ENCODE measurements around the gene SLC8A1.
A peak's percentile ranks its signal among the peaks of the same experiment; 100 is the strongest.

The SLC8A1 gene

GRCh38 chr2:40260437-40260836 lies 191.5 kb downstream of the SLC8A1 start:
- DNase-seq: no peak

GRCh38 chr2:40259900-40260299 lies 192.0 kb downstream of the SLC8A1 start:
- no peak for DNase-seq

- no peak for DNase-seq
Observed at GRCh38 chr2:40258135-40258457, 193.8 kb downstream of the SLC8A1 start.

GRCh38 chr2:40257340-40258134 lies 194.4 kb downstream of the SLC8A1 start:
- peak in 1 of 2 donors; percentile 4 for DNase-seq

- no peak for DNase-seq
Observed at GRCh38 chr2:40256649-40257048, 195.2 kb downstream of the SLC8A1 start.

- DNase-seq: no peak
Observed at GRCh38 chr2:40256008-40256407, 195.9 kb downstream of the SLC8A1 start.

- DNase-seq: no peak
Observed at GRCh38 chr2:40255103-40255502, 196.8 kb downstream of the SLC8A1 start.

- DNase-seq: no peak
Observed at GRCh38 chr2:40254611-40255010, 197.3 kb downstream of the SLC8A1 start.

- no peak for DNase-seq
Observed at GRCh38 chr2:40251137-40251536, 200.8 kb downstream of the SLC8A1 start.

GRCh38 chr2:40249577-40249976 lies 202.3 kb downstream of the SLC8A1 start:
- DNase-seq: no peak

GRCh38 chr2:40248294-40248693 lies 203.6 kb downstream of the SLC8A1 start:
- no peak for DNase-seq

GRCh38 chr2:40244675-40245074 lies 207.2 kb downstream of the SLC8A1 start:
- peak; percentile 10 to 39 for DNase-seq

GRCh38 chr2:40244251-40244650 lies 207.6 kb downstream of the SLC8A1 start:
- DNase-seq: no peak

- no peak for DNase-seq
Observed at GRCh38 chr2:40243581-40244187, 208.2 kb downstream of the SLC8A1 start.

GRCh38 chr2:40242315-40242714 lies 209.6 kb downstream of the SLC8A1 start:
- DNase-seq: no peak

GRCh38 chr2:40240070-40240469 lies 211.8 kb downstream of the SLC8A1 start:
- no peak for DNase-seq

- no peak for DNase-seq
Observed at GRCh38 chr2:40230707-40231432, 221.0 kb downstream of the SLC8A1 start.

- DNase-seq: no peak
Observed at GRCh38 chr2:40230186-40230585, 221.7 kb downstream of the SLC8A1 start.

GRCh38 chr2:40228310-40228709 lies 223.6 kb downstream of the SLC8A1 start:
- no peak for DNase-seq

GRCh38 chr2:40227210-40227609 lies 224.7 kb downstream of the SLC8A1 start:
- no peak for DNase-seq

GRCh38 chr2:40226637-40227036 lies 225.3 kb downstream of the SLC8A1 start:
- DNase-seq: no peak

- DNase-seq: no peak
Observed at GRCh38 chr2:40225670-40226210, 226.2 kb downstream of the SLC8A1 start.

- DNase-seq: no peak
Observed at GRCh38 chr2:40224318-40224717, 227.6 kb downstream of the SLC8A1 start.
